Islet of Langerhans (tissue), 1 donor: ENCODE data around the gene NBEAL2.

Source experiments
- FAIRE-seq: peaks from one replicate; lab custom pipeline; 2011; peaks lifted over from hg19 to GRCh38; lab: Jason Lieb, UNC

The NBEAL2 gene

GRCh38 chr3:47000922-47001730 is 21.7 kb downstream of the NBEAL2 start:
- no peak for FAIRE-seq

DNA sequence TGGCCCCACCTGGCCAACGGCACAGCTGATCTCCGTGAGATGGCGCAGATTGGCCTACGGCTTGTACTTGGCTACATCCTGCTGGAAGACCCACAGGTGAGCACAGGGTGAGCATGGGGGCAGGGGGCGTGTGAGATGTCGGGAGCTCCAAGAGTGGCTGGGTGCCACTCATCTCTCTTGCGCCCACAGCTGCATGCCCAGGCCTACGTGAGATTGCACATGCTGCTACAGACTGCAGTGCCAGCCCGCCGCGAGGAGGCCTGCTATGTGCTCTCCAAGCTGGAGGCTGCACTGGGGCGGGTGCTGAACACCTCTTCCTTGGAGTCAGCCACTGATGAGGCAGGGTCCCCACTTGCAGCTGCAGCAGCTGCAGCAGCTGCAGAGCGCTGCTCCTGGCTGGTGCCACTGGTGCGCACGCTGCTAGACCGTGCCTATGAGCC is 22.3 kb downstream of the NBEAL2 start:
- no peak for FAIRE-seq

- FAIRE-seq: no peak
Observed at GRCh38 chr3:47002171-47003055, 22.9 kb downstream of the NBEAL2 start.

DNA sequence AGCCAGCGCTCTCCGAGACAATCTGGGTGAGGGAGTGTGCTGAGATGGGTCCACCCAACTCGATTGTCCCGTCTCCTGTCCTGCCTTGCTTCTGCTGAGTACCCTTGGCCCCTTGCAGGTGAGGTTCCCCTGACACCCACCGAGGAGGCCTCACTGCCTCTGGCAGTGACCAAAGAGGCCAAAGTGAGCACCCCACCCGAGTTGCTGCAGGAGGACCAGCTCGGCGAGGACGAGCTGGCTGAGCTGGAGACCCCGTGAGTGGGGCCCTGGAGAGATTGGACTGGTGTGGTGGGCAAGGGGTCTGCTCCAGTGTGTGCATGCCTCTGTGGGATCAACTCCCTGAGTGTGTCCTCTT is 23.6 kb downstream of the NBEAL2 start:
- no peak for FAIRE-seq

DNA sequence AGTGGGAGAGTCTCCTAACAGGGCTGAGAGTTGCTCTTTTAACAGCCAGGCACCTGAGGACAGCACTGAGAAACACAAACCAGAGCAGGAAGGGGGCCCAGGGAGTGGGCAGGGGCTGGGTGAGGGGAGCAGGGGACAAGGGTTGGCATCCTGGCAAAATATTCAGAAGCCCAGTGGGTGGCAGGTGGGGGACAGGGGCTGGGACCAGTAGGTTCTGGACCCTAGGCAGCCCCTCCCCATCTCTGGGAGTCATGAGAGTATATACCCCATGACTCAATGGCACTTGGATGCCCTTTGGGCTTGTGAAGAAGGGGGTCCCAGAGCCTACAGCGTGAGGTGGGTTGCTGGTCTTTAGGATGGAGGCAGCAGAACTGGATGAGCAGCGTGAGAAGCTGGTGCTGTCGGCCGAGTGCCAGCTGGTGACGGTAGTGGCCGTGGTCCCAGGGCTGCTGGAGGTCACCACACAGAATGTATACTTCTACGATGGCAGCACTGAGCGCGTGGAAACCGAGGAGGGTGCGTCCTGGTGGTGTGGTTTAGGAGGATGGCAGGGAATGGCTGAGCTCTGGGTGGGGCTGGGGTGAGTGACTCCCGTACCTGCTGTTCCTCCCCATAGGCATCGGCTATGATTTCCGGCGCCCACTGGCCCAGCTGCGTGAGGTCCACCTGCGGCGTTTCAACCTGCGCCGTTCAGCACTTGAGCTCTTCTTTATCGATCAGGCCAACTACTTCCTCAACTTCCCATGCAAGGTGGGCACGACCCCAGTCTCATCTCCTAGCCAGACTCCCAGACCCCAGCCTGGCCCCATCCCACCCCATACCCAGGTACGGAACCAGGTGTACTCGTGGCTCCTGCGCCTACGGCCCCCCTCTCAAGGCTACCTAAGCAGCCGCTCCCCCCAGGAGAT is 24.2 kb downstream of the NBEAL2 start:
- FAIRE-seq: no peak

GRCh38 chr3:47004369-47005211 is 25.1 kb downstream of the NBEAL2 start:
- FAIRE-seq: no peak

- no peak for FAIRE-seq
Observed at GRCh38 chr3:47005212-47006144, 26.0 kb downstream of the NBEAL2 start.

DNA sequence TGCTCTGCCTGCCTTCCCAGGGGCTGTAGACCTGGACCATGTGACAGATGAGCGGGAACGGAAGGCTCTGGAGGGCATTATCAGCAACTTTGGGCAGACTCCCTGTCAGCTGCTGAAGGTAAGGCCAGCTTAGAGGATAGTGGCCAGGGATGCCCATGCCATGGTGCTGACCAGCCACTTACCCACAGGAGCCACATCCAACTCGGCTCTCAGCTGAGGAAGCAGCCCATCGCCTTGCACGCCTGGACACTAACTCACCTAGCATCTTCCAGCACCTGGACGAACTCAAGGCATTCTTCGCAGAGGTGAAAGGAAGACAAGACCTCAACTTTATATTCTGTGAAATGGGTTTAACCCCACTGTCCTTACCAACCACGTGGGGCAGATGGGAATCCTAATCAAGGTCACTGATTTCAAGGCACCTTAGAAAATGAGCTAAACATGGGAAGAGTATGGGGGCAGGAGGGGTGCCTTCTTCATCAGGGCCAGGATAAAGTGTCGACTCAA is 26.7 kb downstream of the NBEAL2 start:
- no peak for FAIRE-seq

- FAIRE-seq: no peak
Observed at GRCh38 chr3:47007001-47007400, 27.5 kb downstream of the NBEAL2 start.

DNA sequence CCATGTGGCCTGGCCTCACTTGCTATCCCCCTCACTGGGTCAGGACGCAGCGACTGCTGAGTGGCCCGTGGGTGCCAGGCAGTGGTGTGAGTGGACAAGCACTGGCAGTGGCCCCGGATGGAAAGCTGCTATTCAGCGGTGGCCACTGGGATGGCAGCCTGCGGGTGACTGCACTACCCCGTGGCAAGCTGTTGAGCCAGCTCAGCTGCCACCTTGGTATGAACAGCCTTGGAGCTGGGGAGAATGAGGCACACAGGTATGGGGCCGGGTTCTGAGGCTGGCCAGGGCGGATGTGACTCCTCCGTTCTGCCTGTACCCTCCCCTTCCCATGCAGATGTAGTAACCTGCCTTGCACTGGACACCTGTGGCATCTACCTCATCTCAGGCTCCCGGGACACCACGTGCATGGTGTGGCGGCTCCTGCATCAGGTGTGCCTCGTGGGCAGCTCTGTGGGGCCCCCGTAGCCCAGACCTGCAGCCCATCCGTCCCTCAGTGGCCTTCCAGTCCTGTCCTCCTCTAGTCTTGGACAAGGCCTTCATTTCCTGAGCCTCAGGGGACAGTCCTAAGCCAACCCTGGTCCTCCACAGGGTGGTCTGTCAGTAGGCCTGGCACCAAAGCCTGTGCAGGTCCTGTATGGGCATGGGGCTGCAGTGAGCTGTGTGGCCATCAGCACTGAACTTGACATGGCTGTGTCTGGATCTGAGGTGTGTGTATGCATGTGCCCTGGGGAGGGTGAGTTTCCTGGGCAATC is 28.2 kb downstream of the NBEAL2 start:
- no peak for FAIRE-seq

- no peak for FAIRE-seq
Observed at GRCh38 chr3:47008234-47008796, 28.8 kb downstream of the NBEAL2 start.

DNA sequence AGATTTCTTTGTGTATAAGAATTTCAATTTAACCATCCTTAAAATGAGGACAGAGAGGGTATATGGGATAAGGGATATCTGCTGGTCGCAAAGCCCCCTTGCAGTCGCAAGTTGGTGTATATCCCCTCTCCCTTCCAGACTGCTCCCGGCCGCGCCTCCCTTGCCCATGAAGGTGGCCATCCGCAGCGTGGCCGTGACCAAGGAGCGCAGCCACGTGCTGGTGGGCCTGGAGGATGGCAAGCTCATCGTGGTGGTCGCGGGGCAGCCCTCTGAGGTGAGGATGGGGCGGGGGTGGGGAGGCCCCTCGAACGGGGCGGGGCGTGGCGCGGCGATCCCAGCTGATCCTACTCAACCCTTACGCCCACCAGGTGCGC is 29.4 kb downstream of the NBEAL2 start:
- no peak for FAIRE-seq

GRCh38 chr3:47009225-47010110 is 30.0 kb downstream of the NBEAL2 start:
- no peak for FAIRE-seq

- no peak for FAIRE-seq
Observed at GRCh38 chr3:47010111-47010712, 30.7 kb downstream of the NBEAL2 start.

DNA sequence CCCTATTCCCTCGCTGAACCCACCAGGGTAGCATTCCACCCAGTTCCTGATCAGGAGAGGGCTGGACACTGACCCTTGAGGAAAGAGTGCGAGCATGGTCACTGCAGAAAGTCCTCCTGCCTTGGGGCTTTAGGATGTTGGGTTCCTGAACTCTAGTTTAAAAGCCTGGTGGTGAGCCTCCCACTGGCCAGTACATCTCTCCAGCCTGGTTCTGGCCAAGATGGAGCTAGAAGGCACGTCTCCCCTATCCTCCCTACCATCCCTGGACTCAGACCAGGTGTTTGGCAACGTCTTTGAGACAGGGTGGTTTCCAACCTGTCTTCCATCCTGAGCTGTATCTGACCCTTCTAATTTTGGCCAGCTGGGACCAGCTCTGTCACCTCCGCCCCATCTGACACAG is 31.4 kb downstream of the NBEAL2 start:
- FAIRE-seq: no peak

GRCh38 chr3:47011371-47011770 is 31.9 kb downstream of the NBEAL2 start:
- no peak for FAIRE-seq
